Measurements from ENCODE around the gene MSH2.

- TF ChIP-seq YY1 (IDR thresholded peaks at IDR 0.05; ENCODE audit: insufficient read depth, insufficient read length) (no peak), ZNF274 (IDR thresholded peaks at IDR 0.05; ENCODE audit: low read depth, low read length) (no peak), SUZ12 (IDR thresholded peaks at IDR 0.05; ENCODE audit: extremely low read depth, insufficient read depth, insufficient read length) (no peak)
These were observed 103.1 kb downstream of the MSH2 start for GRCh38 chr2:47506024-47506423.

All from NT2/D1 (cell line).